Astrocyte (in vitro differentiated cells and primary cell): ENCODE results near the gene GLYATL3. TPM values are rescaled to one million over a fixed set of nuclear protein-coding genes. Genes with fewer than 3 reads are reported as not detected.

Experiments
- DNase-seq: peaks from one replicate; pipeline ENCODE4 v3.0.0-alpha.2; 2010; ENCODE audit warnings: low read depth
- FAIRE-seq: peaks from 2 replicates; lab custom pipeline; 2011; peaks lifted over from hg19 to GRCh38; lab: Jason Lieb, UNC
- H2AFZ ChIP-seq: 2 replicates; pipeline ENCODE4 v1.6.0; 2012; ENCODE audit warnings: low read depth, low read length, inconsistent platforms
- H3K27ac ChIP-seq: 2 replicates; pipeline ENCODE4 v1.5.1; 2011; ENCODE audit warnings: low read depth, low read length, inconsistent platforms
- H3K27me3 ChIP-seq: 2 replicates; pipeline ENCODE4 v1.6.0; 2011; ENCODE audit warnings: low read length, inconsistent platforms; ENCODE audit not compliant: insufficient read depth
- H3K36me3 ChIP-seq: 2 replicates; pipeline ENCODE4 v1.5.1; 2011; ENCODE audit warnings: low read length, inconsistent platforms; ENCODE audit not compliant: insufficient read depth
- H3K4me1 ChIP-seq: 2 replicates; pipeline ENCODE4 v1.5.1; 2011; ENCODE audit warnings: low read length, inconsistent platforms; ENCODE audit not compliant: insufficient read depth
- H3K4me2 ChIP-seq: 2 replicates; pipeline ENCODE4 v1.6.0; 2012; ENCODE audit warnings: low read length, inconsistent platforms
- H3K4me3 ChIP-seq: 2 replicates; pipeline ENCODE4 v1.5.1; 2011; ENCODE audit warnings: low read depth, mild to moderate bottlenecking, low read length, inconsistent platforms; ENCODE audit not compliant: insufficient read depth
- H3K79me2 ChIP-seq: 2 replicates; pipeline ENCODE4 v1.6.0; 2012; ENCODE audit warnings: mild to moderate bottlenecking, low read length, inconsistent platforms; ENCODE audit not compliant: insufficient read depth
- H3K9ac ChIP-seq: 2 replicates; pipeline ENCODE4 v1.6.0; 2012; ENCODE audit warnings: mild to moderate bottlenecking, low read length, inconsistent platforms
- H3K9me3 ChIP-seq: 2 replicates; pipeline ENCODE4 v1.5.1; 2012; ENCODE audit warnings: low read depth, mild to moderate bottlenecking, low read length, inconsistent platforms; ENCODE audit not compliant: insufficient read depth
- H4K20me1 ChIP-seq: 2 replicates; pipeline ENCODE4 v1.6.0; 2012; ENCODE audit warnings: low read length, inconsistent platforms; ENCODE audit not compliant: insufficient read depth
- H3K27ac Mint-ChIP-seq: one replicate; pipeline ENCODE4 v1.8.0; 2021; ENCODE audit warnings: mild to moderate bottlenecking, mixed read lengths; ENCODE audit not compliant: unreplicated experiment
- H3K27me3 Mint-ChIP-seq: one replicate; pipeline ENCODE4 v1.8.0; 2021; ENCODE audit warnings: low read depth, mixed read lengths; ENCODE audit not compliant: unreplicated experiment
- H3K36me3 Mint-ChIP-seq: one replicate; pipeline ENCODE4 v1.8.0; 2021; ENCODE audit warnings: low read depth, mixed read lengths; ENCODE audit not compliant: unreplicated experiment
- H3K4me1 Mint-ChIP-seq: one replicate; pipeline ENCODE4 v1.8.0; 2021; ENCODE audit warnings: low read depth, mixed read lengths; ENCODE audit not compliant: unreplicated experiment
- H3K4me3 Mint-ChIP-seq: one replicate; pipeline ENCODE4 v1.8.0; 2021; ENCODE audit warnings: mild to moderate bottlenecking, moderate library complexity, mixed read lengths; ENCODE audit not compliant: unreplicated experiment
- H3K9me3 Mint-ChIP-seq: one replicate; pipeline ENCODE4 v1.8.0; 2021; ENCODE audit warnings: mild to moderate bottlenecking, mixed read lengths; ENCODE audit not compliant: unreplicated experiment
- CTCF ChIP-seq: IDR thresholded peaks from 2 replicates; pipeline ENCODE4 v1.5.1; 2011; ENCODE audit warnings: low read depth, mild to moderate bottlenecking, inconsistent platforms, low read length, moderate library complexity; ENCODE audit not compliant: insufficient read depth
- EZH2 ChIP-seq: IDR thresholded peaks from 2 replicates; pipeline ENCODE4 v1.6.1; 2012; ENCODE audit warnings: mild to moderate bottlenecking, low read length, inconsistent platforms; ENCODE audit not compliant: insufficient read depth
- total RNA-seq: library from RNA; stranded (reverse); gene quantifications from 2 replicates; pipeline ENCODE4 v1.2.1, GENCODE V29; 2021

The GLYATL3 gene
- total RNA-seq, 1 donor from 2014 or later: not detected

DNA sequence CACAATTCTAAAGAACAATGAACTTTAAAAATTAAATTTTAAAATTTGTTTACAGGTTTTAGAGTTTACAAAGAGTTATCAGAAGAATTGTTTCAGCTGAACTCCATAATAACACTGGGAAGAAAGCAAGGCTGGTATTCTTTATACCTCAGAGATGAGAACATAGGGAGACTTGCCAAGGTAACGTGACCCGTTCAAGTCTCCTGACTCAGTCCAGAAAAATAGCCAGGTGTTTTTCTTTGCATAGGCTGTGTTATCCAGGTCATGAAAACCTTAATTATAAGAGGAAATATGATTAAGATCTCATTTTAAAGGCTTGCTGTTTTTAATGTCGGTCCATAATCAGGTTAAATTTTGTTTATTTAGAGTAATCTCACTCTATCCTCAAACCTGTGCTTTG is 42.2 kb downstream of the GLYATL3 start:
- no peaks in the 10 kb centered on the region for H3K79me2 ChIP-seq
- peak overlapping the region; percentile 75 for H3K27ac ChIP-seq
- H3K27me3 ChIP-seq: no peaks in the 10 kb centered on the region
- FAIRE-seq (no peak), DNase-seq (no peak)
- no peak overlapping the region for H3K4me3 ChIP-seq
- H3K9ac ChIP-seq: peak overlapping the region; percentile 63
- no peaks in the 10 kb centered on the region for H4K20me1 ChIP-seq
- H3K4me1 ChIP-seq: peaks cover 8% of the 10 kb centered on the region
- H3K9me3 ChIP-seq: no peaks in the 10 kb centered on the region
- Mint-ChIP-seq H3K9me3 (no peaks in the 10 kb centered on the region), H3K27ac (peak overlapping the region; percentile 91), H3K4me1 (peaks cover 8% of the 10 kb centered on the region), H3K27me3 (no peaks in the 10 kb centered on the region), H3K36me3 (no peaks in the 10 kb centered on the region), H3K4me3 (no peak overlapping the region)
- no peak overlapping the region for H2AFZ ChIP-seq
- H3K4me2 ChIP-seq: peak overlapping the region; percentile 63
- H3K36me3 ChIP-seq: no peaks in the 10 kb centered on the region
- no peak for TF ChIP-seq CTCF
- no peak for TF ChIP-seq EZH2

- no peaks in the 10 kb centered on the region for H3K27me3 Mint-ChIP-seq
- Histone ChIP-seq H2AFZ (no peak overlapping the region), H3K27ac (no peak overlapping the region), H3K4me2 (no peak overlapping the region), H4K20me1 (no peaks in the 10 kb centered on the region), H3K9ac (no peak overlapping the region), H3K4me3 (no peak overlapping the region), H3K79me2 (no peaks in the 10 kb centered on the region), H3K36me3 (no peaks in the 10 kb centered on the region), H3K9me3 (no peaks in the 10 kb centered on the region), H3K27me3 (no peaks in the 10 kb centered on the region), H3K4me1 (peaks cover 8% of the 10 kb centered on the region)
- FAIRE-seq: no peak
- H3K4me3 Mint-ChIP-seq: no peak overlapping the region
- H3K4me1 Mint-ChIP-seq: peaks cover 8% of the 10 kb centered on the region
- H3K36me3 Mint-ChIP-seq: no peaks in the 10 kb centered on the region
- TF ChIP-seq CTCF: no peak
- no peak for TF ChIP-seq EZH2
- H3K27ac Mint-ChIP-seq: no peak overlapping the region
- DNase-seq: no peak
- no peaks in the 10 kb centered on the region for H3K9me3 Mint-ChIP-seq
Measured at GRCh38 chr6:49543087-49543858, 43.5 kb downstream of the GLYATL3 start.

DNA sequence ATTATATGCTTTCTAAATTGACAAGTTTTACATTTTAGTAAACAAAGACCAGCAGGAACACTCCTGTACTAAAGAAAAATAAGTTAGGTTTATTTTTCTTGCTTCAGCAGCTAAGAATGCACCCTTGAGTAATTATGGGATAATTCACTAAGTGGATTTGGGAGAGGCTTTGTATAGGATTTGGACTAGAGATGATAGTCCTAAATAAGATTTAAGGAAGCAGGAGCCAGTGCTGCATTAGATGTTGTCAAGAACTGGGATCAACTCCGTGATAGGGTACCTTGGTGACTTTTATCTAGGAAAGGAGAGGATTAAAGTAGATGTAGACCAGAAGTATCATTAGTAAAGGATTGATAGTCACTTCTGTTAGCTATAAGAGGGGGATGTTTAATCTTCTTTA is 46.6 kb downstream of the GLYATL3 start:
- Histone ChIP-seq H2AFZ (no peak overlapping the region), H4K20me1 (no peaks in the 10 kb centered on the region), H3K9ac (no peak overlapping the region), H3K36me3 (no peaks in the 10 kb centered on the region), H3K4me2 (no peak overlapping the region), H3K9me3 (no peaks in the 10 kb centered on the region), H3K27me3 (no peaks in the 10 kb centered on the region), H3K4me3 (no peak overlapping the region), H3K27ac (no peak overlapping the region), H3K4me1 (peaks cover 11% of the 10 kb centered on the region), H3K79me2 (peaks cover 11% of the 10 kb centered on the region)
- no peaks in the 10 kb centered on the region for H3K9me3 Mint-ChIP-seq
- no peak for DNase-seq
- H3K27ac Mint-ChIP-seq: no peak overlapping the region
- no peak for FAIRE-seq
- H3K27me3 Mint-ChIP-seq: peaks cover 9% of the 10 kb centered on the region
- no peak overlapping the region for H3K4me3 Mint-ChIP-seq
- no peaks in the 10 kb centered on the region for H3K36me3 Mint-ChIP-seq
- TF ChIP-seq EZH2 (no peak), CTCF (no peak)
- peaks cover 4% of the 10 kb centered on the region for H3K4me1 Mint-ChIP-seq
